Astrocyte of the cerebellum (primary cell): ENCODE results near the gene ARHGAP8.

Experiments used
- DNase-seq: peaks from one replicate; pipeline ENCODE4 v3.0.0-alpha.2; 2011; ENCODE audit warnings: low read depth
- H3K4me3 ChIP-seq: 2 replicates; pipeline ENCODE4 v1.5.1; 2011; ENCODE audit warnings: mild to moderate bottlenecking, low read depth, low read length, moderate library complexity
- CTCF ChIP-seq: IDR thresholded peaks from 2 replicates; pipeline ENCODE4 v1.5.1; 2012; ENCODE audit warnings: low read length, low read depth, moderate library complexity, mild to moderate bottlenecking; ENCODE audit errors: missing control alignments
- in situ Hi-C: cut with HindIII; loops from 2 replicates; pipeline ENCODE4 v1.10.0; 2017; ENCODE audit warnings: low sequenced_read_pairs

ARHGAP8 gene

GRCh38 chr22:44906248-44906936 lies 154.0 kb downstream of the ARHGAP8 start:
- H3K4me3 ChIP-seq, result no peak overlapping the region
- no peak for TF ChIP-seq CTCF
- DNase-seq, result no peak
- in situ Hi-C loops, result no loop called here

- no peak for TF ChIP-seq CTCF
- no peak for DNase-seq
- H3K4me3 ChIP-seq, result no peak overlapping the region
- in situ Hi-C loops, result no loop called here
Measured at GRCh38 chr22:44906999-44907644, 154.7 kb downstream of the ARHGAP8 start.

- in situ Hi-C loops, result no loop called here
- DNase-seq, result no peak
- no peak overlapping the region for H3K4me3 ChIP-seq
- no peak for TF ChIP-seq CTCF
Measured at GRCh38 chr22:44907765-44908737, 155.7 kb downstream of the ARHGAP8 start.

- no peak for TF ChIP-seq CTCF
- no peak overlapping the region for H3K4me3 ChIP-seq
- no peak for DNase-seq
- in situ Hi-C loops, result no loop called here
Measured at GRCh38 chr22:44909241-44909640, 156.9 kb downstream of the ARHGAP8 start.
